Memory B cell (primary cell): ENCODE data around the gene SFMBT2.

Experiments used
- ATAC-seq: fragments of 150-1000 bp; cut with Tn5 transposase; 2 replicates; pipeline ENCODE4 v1.10.0; 2021; ENCODE audit warnings: low read depth, mild to moderate bottlenecking, moderate library complexity
- DNase-seq, 2 donors: peaks; one replicate each; pipeline ENCODE4 v3.0.0; 2022; ENCODE audit warnings: low spot score in 2 of 2
- H3K27ac Mint-ChIP-seq: one replicate; pipeline ENCODE4 v1.8.0; 2022; ENCODE audit warnings: mild to moderate bottlenecking, moderate library complexity, mixed read lengths
- H3K27me3 Mint-ChIP-seq: one replicate; pipeline ENCODE4 v1.8.0; 2022; ENCODE audit warnings: mixed read lengths
- H3K36me3 Mint-ChIP-seq: one replicate; pipeline ENCODE4 v1.8.0; 2022; ENCODE audit warnings: mild to moderate bottlenecking, mixed read lengths
- H3K4me1 Mint-ChIP-seq: one replicate; pipeline ENCODE4 v1.8.0; 2022; ENCODE audit warnings: mixed read lengths
- H3K4me3 Mint-ChIP-seq: one replicate; pipeline ENCODE4 v1.8.0; 2022; ENCODE audit warnings: mild to moderate bottlenecking, moderate library complexity, mixed read lengths
- H3K9me3 Mint-ChIP-seq: one replicate; pipeline ENCODE4 v1.8.0; 2022; ENCODE audit warnings: mixed read lengths

Gene SFMBT2

DNA sequence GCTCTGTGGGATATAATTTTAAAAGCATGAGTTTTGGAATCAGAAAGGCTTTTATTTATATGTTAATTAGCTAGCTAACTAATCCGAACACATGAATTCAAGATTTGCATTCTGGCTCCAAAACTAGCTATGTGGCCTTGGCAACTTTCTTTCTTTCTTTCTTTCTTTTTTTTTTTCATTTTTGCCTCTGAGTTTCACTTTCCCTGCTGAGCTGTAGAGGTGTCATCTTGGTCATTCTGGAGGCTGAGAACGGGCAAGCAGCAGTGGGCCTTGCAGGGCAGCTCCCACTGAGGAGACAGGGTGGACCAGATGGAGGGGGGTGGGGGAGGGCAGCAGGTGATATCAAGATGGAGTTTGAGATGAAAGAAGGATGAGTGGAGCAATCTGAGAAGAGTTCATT, 24.8 kb upstream of the SFMBT2 start:
- H3K4me1 Mint-ChIP-seq, result peaks cover 11% of the 10 kb centered on the region
- DNase-seq (no peak), ATAC-seq (no peak)
- H3K4me3 Mint-ChIP-seq, result no peak overlapping the region
- peaks cover 3% of the 10 kb centered on the region for H3K27me3 Mint-ChIP-seq
- no peaks in the 10 kb centered on the region for H3K36me3 Mint-ChIP-seq
- H3K27ac Mint-ChIP-seq, result no peak overlapping the region
- H3K9me3 Mint-ChIP-seq, result no peaks in the 10 kb centered on the region

DNA sequence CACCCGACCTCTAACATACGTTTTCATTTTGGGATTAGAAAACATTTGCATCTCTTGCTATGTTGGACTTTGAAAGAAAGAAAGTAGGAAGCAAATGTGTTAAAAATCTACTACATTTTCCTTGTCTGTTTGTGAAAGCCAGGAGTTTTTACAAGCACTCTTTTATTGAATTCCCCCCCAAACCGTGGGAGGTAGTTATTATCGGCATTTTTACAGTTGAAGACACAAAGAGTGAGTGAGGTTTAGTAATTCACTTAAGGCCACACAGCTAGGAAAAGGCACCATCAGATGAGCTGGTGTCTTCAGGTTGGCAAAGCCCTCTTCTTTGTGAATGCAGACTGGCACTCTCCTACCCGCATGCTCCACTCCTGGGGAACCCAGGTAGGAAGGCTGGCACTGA, 23.5 kb upstream of the SFMBT2 start:
- no peak for DNase-seq
- peaks cover 3% of the 10 kb centered on the region for H3K27me3 Mint-ChIP-seq
- H3K27ac Mint-ChIP-seq, result no peak overlapping the region
- H3K9me3 Mint-ChIP-seq, result no peaks in the 10 kb centered on the region
- H3K4me3 Mint-ChIP-seq, result no peak overlapping the region
- no peak for ATAC-seq
- H3K36me3 Mint-ChIP-seq, result no peaks in the 10 kb centered on the region
- peaks cover 11% of the 10 kb centered on the region for H3K4me1 Mint-ChIP-seq

DNA sequence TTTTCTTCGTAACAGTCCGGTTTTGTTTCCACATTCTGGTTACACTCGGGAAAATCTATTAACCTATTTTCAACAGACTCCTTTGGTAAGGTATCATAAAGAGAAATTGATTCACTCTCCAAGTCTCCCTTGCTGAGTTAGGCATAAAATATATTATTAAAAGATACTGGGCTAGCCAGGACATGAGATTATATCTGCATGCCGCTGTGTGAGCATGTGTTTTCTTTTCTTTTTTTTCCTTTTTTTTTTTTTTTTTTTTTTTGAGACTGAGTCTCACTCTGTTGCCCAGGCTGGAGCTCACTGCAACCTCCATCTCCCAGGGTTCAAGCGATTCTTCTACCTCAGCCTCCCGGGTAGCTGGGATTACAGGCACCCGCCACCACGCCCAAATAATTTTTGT, 23.0 kb upstream of the SFMBT2 start:
- no peak overlapping the region for H3K27ac Mint-ChIP-seq
- ATAC-seq (no peak), DNase-seq (no peak)
- peaks cover 11% of the 10 kb centered on the region for H3K4me1 Mint-ChIP-seq
- H3K36me3 Mint-ChIP-seq, result no peaks in the 10 kb centered on the region
- H3K4me3 Mint-ChIP-seq, result no peak overlapping the region
- H3K9me3 Mint-ChIP-seq, result no peaks in the 10 kb centered on the region
- peaks cover 3% of the 10 kb centered on the region for H3K27me3 Mint-ChIP-seq

DNA sequence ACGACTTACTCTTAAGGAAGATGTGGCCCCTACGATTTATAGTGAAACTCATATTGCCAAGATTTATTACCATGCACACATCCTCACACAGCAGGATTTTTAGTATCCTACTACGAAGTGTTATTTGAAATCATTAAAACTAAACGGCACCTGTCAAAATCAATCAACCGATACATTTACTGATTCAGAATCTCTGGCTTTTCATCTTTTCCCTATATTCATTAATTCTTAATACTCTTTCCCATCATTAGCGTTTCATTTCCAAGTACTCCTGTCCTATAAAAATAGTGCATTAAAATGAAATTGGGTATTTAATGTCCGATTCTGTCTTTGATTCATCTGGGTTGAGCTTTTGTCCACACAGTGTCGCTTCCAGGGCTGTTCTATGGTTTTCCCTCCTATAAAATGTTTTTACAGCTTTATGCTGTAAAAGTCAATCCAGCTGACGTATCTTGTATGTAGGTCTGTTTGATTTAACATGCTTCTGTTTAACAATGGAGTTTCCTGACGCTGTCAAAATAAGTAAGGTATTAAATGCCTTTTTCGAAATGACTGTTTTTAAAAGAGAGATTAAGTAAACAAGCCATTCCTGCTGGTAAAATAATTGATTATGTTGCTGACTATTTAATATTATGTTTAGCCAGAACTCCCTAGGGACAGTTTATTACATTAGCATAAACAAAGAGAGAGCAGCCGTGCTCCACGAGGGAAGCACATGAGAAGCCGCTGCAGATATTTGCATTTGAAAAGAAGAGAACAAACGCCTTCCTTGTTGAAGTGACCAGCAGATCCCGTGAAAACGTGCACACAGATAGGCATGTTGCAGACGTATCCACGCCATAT, 22.3 kb upstream of the SFMBT2 start:
- ATAC-seq, result no peak
- no peak overlapping the region for H3K4me3 Mint-ChIP-seq
- DNase-seq, result no peak
- no peaks in the 10 kb centered on the region for H3K9me3 Mint-ChIP-seq
- H3K27me3 Mint-ChIP-seq, result no peaks in the 10 kb centered on the region
- no peaks in the 10 kb centered on the region for H3K36me3 Mint-ChIP-seq
- peaks cover 7% of the 10 kb centered on the region for H3K4me1 Mint-ChIP-seq
- H3K27ac Mint-ChIP-seq, result no peak overlapping the region

DNA sequence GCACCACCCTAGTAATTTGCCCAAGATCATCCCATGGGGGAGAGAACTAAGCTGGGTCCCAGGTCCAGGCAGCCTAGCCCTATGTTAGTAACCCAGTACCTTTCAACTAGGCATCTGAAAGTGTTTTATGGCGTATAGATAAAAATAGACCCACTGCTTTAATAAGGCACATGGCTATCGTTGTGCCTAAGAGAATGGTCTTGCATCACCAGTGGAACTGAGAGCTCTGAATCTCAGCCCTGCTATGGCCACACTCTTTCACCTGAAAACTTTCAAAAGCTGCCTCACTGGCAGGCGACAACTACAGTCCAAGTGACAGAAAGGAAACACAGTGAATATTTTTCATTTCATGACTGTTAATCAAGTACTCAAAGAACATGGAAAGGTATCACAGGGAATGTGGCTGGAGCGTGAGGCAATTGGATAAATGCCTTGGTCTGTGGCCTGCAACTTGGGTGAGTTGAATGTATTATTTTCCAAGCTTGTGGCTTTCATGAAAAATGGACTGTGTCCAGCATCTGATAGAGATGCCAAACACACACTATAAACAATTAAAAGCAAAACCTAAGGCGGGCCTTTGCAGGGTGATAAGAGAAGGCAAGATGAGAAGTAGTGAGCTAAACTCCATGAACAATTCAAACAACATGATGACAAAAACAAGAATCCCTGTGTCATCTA, 18.0 kb upstream of the SFMBT2 start:
- Mint-ChIP-seq H3K9me3 (no peaks in the 10 kb centered on the region), H3K4me3 (no peak overlapping the region), H3K4me1 (peaks cover 2% of the 10 kb centered on the region), H3K27ac (no peak overlapping the region), H3K27me3 (no peaks in the 10 kb centered on the region), H3K36me3 (no peaks in the 10 kb centered on the region)
- DNase-seq, result no peak
- no peak for ATAC-seq

DNA sequence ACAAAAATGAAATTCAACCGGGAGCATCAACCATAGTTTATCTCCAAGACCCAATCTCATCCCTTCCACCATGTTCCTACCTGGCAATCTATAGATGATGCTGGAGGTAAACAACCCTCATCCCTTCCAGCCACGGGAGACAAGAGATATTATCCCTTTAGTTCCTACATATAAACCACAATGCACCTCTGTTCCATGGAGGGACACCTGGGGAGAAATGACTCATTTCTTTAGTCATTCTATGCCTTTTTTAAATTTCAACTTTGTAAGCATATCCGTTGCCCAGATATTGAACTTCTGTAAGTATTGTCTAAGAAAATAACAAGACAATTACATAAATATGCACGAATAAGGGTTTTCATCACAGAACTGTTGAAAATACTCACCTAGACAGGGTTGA, 15.5 kb upstream of the SFMBT2 start:
- H3K36me3 Mint-ChIP-seq, result no peaks in the 10 kb centered on the region
- DNase-seq, result no peak
- no peak for ATAC-seq
- H3K9me3 Mint-ChIP-seq, result no peaks in the 10 kb centered on the region
- no peaks in the 10 kb centered on the region for H3K27me3 Mint-ChIP-seq
- peaks cover 2% of the 10 kb centered on the region for H3K4me1 Mint-ChIP-seq
- no peak overlapping the region for H3K4me3 Mint-ChIP-seq
- no peak overlapping the region for H3K27ac Mint-ChIP-seq

DNA sequence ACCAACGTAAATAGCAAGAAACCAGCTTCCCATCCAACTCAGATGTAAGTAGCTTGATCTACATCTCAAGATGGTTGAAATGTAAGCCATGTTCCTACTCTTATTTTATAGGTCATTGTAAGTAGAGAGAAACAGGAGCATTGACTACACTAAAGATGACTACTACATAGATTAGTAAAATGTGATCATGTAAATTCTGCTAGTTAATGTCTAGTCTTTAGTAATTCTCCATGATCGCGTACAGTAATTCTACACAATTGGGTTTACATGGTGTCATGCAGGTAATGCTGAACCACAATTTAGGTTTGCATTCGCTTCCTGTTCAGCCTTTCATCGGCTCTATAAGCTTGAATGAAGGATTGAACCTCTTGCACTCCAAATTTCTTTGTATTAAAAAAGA, 14.9 kb upstream of the SFMBT2 start:
- Mint-ChIP-seq H3K9me3 (no peaks in the 10 kb centered on the region), H3K4me1 (peaks cover 2% of the 10 kb centered on the region), H3K36me3 (no peaks in the 10 kb centered on the region), H3K27me3 (no peaks in the 10 kb centered on the region), H3K4me3 (no peak overlapping the region), H3K27ac (no peak overlapping the region)
- no peak for ATAC-seq
- DNase-seq, result no peak

DNA sequence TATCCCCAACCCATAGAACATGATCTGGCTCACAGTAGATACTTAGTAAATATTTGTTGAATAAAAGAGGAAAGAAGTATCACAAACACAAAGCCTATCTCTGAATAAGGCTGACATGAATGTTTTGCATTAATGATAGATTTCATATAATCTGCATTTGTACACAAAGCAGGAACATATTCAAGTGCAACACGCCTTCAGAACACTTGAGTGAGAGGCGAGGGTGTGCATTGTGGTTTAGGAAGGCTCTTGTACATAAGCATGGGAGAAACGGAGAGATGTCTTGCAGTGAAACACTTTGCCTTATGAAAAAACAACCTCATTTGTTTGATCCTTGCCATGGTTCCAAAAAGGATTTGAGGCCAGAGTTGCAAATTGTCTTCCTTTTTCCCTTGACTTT, 14.1 kb upstream of the SFMBT2 start:
- DNase-seq, result no peak
- Mint-ChIP-seq H3K36me3 (no peaks in the 10 kb centered on the region), H3K27me3 (no peaks in the 10 kb centered on the region), H3K27ac (no peak overlapping the region), H3K4me3 (no peak overlapping the region), H3K9me3 (no peaks in the 10 kb centered on the region), H3K4me1 (peaks cover 2% of the 10 kb centered on the region)
- ATAC-seq, result no peak

DNA sequence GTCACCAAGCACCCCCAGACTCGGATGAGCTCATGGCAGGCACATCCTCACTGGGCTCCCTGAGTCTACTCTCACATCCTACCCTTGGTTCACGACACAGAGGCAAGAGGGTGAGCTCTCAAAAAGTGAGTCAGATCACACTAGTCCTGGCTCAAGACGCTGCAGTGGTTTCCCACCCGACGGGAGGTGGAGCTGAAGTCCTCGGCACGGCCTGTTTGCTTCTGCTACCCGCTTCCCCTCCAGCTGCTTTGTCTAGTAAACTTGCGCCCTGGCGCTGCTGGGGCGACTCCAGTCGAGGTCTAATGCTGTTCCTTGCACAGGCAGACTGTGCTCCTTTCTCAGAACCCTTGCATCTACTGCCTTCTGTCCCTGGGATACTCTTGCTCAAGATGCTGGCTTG, 13.5 kb upstream of the SFMBT2 start:
- H3K4me3 Mint-ChIP-seq, result no peak overlapping the region

DNA sequence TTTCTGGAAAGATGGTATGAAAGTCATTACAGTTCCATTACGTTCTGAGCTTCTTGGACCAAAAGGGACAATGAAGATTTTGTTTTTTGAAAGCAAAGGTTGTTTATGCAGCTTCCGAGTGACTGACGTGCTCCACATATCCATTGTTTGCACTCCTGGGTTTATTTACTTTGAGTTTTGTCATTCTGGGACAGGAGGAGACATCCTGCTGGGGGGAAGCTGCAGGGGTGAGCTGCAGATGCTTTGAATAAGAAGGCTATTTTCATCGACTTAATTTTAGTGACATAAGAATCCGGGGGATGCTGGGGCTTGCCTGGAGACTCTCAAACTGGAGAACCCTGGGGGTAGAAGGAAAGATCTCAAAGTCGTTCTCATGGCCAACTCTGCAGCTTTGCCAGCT, 12.7 kb upstream of the SFMBT2 start:
- DNase-seq (no peak), ATAC-seq (no peak)
- H3K9me3 Mint-ChIP-seq, result no peaks in the 10 kb centered on the region
- H3K27ac Mint-ChIP-seq, result no peak overlapping the region
- H3K27me3 Mint-ChIP-seq, result no peaks in the 10 kb centered on the region
- peaks cover 2% of the 10 kb centered on the region for H3K4me1 Mint-ChIP-seq
- H3K4me3 Mint-ChIP-seq, result no peak overlapping the region
- H3K36me3 Mint-ChIP-seq, result no peaks in the 10 kb centered on the region

More for the DNA sequence above, 13.5 kb upstream of the SFMBT2 start:
- H3K36me3 Mint-ChIP-seq, result no peaks in the 10 kb centered on the region
- no peak overlapping the region for H3K27ac Mint-ChIP-seq
- no peaks in the 10 kb centered on the region for H3K27me3 Mint-ChIP-seq
- peaks cover 2% of the 10 kb centered on the region for H3K4me1 Mint-ChIP-seq
- DNase-seq, result no peak
- no peaks in the 10 kb centered on the region for H3K9me3 Mint-ChIP-seq
- ATAC-seq, result peak; percentile 75

DNA sequence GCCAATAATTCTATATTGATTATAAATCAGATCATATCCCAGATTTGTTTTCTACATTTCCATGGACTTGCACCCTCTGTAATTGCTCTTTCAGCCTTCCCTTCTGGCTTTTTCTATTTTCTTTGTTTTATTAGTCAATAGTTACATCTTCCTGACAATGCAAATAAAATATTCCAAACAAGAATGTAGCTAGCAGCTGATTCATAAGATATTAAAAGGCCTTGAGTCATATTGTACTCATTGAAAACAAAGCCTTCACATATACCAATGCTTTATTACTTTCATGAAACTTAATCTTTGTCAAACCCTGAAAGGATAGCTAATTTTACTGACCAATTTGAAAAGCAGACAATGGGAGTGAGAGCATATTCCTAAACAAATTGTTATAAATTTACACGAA, 10.7 kb upstream of the SFMBT2 start:
- no peak overlapping the region for H3K27ac Mint-ChIP-seq
- H3K9me3 Mint-ChIP-seq, result no peaks in the 10 kb centered on the region
- peaks cover 2% of the 10 kb centered on the region for H3K27me3 Mint-ChIP-seq
- DNase-seq (no peak), ATAC-seq (no peak)
- H3K4me3 Mint-ChIP-seq, result no peak overlapping the region
- H3K4me1 Mint-ChIP-seq, result peaks cover 2% of the 10 kb centered on the region
- H3K36me3 Mint-ChIP-seq, result no peaks in the 10 kb centered on the region

DNA sequence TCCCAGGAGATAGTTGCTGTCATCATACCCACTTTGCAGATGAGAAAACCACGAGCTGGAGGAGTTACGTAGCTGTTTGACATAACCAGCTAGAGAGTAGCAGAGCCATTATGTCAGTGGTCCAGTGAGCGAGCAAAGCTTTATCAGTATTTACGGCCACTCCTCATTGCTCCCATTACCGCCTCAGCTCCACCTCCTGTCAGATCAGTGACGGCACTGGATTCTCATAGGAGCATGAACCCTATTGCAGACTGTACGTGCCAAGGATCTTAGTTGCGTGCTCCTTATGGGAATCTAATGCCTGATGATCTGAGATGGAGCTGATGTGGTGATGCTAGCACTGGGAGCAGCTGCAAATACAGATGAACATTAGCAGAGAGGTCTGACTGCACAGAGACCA, 9.2 kb upstream of the SFMBT2 start:
- no peaks in the 10 kb centered on the region for H3K36me3 Mint-ChIP-seq
- no peak for DNase-seq
- no peak for ATAC-seq
- no peaks in the 10 kb centered on the region for H3K9me3 Mint-ChIP-seq
- peaks cover 2% of the 10 kb centered on the region for H3K27me3 Mint-ChIP-seq
- no peak overlapping the region for H3K27ac Mint-ChIP-seq
- H3K4me1 Mint-ChIP-seq, result peaks cover 2% of the 10 kb centered on the region
- H3K4me3 Mint-ChIP-seq, result no peak overlapping the region

DNA sequence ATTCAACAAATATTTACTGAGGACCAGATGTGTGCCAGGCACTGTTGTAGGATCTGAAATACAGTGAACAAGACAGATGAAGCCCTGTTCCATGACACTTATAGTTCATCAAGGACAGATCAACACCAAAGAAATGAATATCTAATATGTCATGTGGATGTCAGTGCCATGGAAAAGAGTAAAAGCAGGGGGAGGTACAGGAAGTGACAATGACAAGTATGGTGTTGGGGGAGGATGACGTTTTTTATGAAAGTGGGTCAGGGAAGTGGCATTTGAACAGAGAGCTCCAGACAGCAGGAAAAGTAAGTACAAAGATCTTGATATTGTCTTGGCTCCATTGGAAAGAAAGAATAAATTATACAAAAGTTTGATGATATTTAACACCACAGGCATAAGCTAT, 7.0 kb upstream of the SFMBT2 start:
- Mint-ChIP-seq H3K4me3 (no peak overlapping the region), H3K9me3 (no peaks in the 10 kb centered on the region), H3K27me3 (peaks cover 2% of the 10 kb centered on the region), H3K36me3 (no peaks in the 10 kb centered on the region), H3K4me1 (no peaks in the 10 kb centered on the region), H3K27ac (no peak overlapping the region)
- ATAC-seq (no peak), DNase-seq (no peak)

DNA sequence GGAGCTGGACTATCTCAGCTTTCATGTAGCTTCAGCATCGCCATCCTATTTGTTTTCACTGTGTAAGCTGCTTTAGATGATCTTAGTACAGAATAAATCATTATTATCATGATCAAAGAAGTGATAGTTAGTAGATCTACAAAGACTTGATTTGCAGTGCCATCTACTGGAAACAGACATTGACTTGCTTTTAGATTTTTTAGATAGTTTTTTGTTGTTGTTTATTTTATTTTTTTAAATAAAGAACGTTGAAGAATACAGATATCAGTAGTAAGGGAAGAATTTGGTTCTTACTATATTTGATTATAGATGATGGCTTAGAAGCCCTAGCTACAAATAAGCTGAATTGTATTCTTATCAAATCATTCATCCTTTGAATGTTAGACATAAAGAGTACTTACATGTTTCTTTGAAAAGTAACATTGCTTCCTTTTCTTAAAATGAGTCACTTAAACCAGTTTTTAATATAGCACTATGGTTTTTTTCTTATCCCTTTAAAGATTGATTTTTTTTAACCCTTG, 6.3 kb upstream of the SFMBT2 start:
- no peaks in the 10 kb centered on the region for H3K36me3 Mint-ChIP-seq
- no peaks in the 10 kb centered on the region for H3K9me3 Mint-ChIP-seq
- ATAC-seq (peak; percentile 24), DNase-seq (no peak)
- H3K27me3 Mint-ChIP-seq, result peaks cover 2% of the 10 kb centered on the region
- H3K4me3 Mint-ChIP-seq, result no peak overlapping the region
- no peaks in the 10 kb centered on the region for H3K4me1 Mint-ChIP-seq
- H3K27ac Mint-ChIP-seq, result no peak overlapping the region
